AG09309 (cell line): ENCODE results near the gene SYCE1L.
"Not testable (repeated sequence)": the region's sequence is repeated elsewhere in the genome, so short reads cannot be mapped to it uniquely, and the experiment has no call there.

Source experiments
- DNase-seq: peaks from one replicate; pipeline ENCODE4 v3.0.0-alpha.2; 2010; ENCODE audit warnings: low read depth
- H3K4me3 ChIP-seq: 2 replicates; pipeline ENCODE4 v1.5.1; 2011; ENCODE audit warnings: mild to moderate bottlenecking, low read depth, low read length, moderate library complexity; ENCODE audit not compliant: control insufficient read depth
- CTCF ChIP-seq: IDR thresholded peaks from 2 replicates; pipeline ENCODE4 v1.5.1; 2011; ENCODE audit warnings: mild to moderate bottlenecking, low read depth, low read length, inconsistent platforms; ENCODE audit not compliant: insufficient read depth, control insufficient read depth; ENCODE audit errors: missing control alignments

The SYCE1L gene

DNA sequence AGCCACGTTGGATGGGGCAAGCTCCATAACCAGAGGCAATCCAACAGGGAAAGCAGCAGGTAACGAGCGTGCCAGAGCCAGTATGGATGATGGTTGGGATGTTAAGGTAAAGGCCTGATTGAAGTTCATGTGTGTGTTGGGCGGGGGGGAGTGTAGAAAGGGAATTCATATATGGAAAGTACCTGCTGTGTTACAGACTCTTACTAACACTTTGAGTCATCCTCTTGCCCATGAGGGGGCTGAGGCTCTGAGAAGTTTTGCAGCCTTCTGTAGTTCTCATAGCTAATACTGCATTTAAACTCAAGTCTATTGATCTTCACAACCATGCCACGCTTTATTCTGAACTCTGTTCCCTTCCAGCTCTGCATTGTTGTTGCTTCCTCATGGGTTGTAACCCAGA lies 28.5 kb downstream of the SYCE1L start:
- DNase-seq, result no peak
- no peak for TF ChIP-seq CTCF
- H3K4me3 ChIP-seq, result no peak overlapping the region

- no peak for DNase-seq
- TF ChIP-seq CTCF, result no peak
- no peak overlapping the region for H3K4me3 ChIP-seq
These were observed 31.8 kb downstream of the SYCE1L start for GRCh38 chr16:77231047-77231446.

- no peak for DNase-seq
- TF ChIP-seq CTCF, result no peak
These were observed 34.8 kb downstream of the SYCE1L start for GRCh38 chr16:77233799-77234519.

GRCh38 chr16:77234611-77235010 lies 35.4 kb downstream of the SYCE1L start:
- DNase-seq, result no peak
- H3K4me3 ChIP-seq, result no peak overlapping the region
- TF ChIP-seq CTCF, result no peak

More at GRCh38 chr16:77233799-77234519, 34.8 kb downstream of the SYCE1L start:
- no peak overlapping the region for H3K4me3 ChIP-seq

DNA sequence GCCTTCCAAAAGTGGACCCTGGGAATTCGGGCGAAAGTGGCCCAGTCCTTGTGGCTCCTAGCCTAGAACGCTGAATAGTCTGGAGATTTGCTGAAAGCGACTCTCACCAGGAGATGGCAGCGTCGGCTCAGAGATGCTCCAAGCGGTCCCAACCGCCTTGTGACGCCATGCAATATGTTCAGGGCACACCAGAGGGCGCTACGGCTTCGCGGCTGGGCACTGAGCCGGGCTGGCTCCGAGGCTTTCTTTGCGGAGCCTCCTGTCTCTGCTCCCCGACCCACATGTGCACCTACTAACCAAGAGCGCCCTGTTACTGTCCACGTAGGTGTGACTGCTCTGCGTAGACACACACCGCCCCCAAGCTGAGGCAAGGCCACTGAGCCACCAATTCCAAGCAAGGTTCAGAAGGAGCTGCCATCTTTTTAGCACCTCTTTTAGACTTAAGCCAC lies 36.9 kb downstream of the SYCE1L start:
- H3K4me3 ChIP-seq, result no peak overlapping the region
- DNase-seq, result peak; percentile 28
- TF ChIP-seq CTCF, result peak; percentile 100

DNA sequence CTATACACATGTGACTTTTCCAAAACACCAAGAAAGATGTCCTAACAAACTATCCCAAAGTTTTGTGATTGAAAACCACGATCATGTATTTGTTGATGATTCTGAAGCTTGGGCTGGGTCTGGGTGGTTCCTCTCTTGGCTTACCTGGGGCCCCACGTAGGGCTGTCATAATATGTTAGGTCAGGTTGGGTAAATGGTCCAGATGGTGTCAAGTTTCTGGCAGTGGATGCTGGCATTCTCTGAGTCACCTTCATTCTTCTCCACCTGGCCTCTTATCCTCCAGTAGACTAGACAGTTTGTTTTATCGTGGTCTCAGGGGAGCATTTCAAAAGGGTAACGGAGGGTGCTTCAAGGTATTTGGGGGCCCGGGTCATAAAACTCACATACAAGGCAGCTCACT lies 39.4 kb downstream of the SYCE1L start:
- TF ChIP-seq CTCF, result no peak
- no peak overlapping the region for H3K4me3 ChIP-seq
- no peak for DNase-seq

DNA sequence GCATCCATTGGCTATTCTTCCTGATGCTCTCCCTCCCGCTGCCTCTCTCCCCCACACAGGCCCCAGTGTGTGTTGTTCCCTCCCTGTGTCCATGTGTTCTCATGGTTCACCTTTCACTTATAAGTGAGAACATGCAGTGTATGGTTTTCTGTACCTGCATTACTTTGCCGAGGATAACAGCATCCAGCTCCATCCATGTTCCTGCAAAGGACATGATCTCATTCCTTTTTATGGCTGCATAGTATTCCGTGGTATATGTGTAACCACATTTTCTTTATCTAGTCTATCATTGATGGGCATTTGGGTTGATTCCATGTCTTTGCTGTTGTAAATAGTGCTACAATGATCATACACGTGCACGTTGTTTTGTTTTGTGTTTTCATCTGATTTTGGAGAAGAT lies 43.3 kb downstream of the SYCE1L start:
- DNase-seq, H3K4me3 ChIP-seq: not testable (repeated sequence)
